GM18867 (cell line): ENCODE measurements around the gene EGFLAM.

Experiments used
- ATAC-seq: cut with Tn5 transposase; IDR thresholded peaks from one replicate; pipeline ENCODE4 v1.9.1; 2021; ENCODE audit warnings: mild to moderate bottlenecking, moderate library complexity; ENCODE audit not compliant: unreplicated experiment

EGFLAM gene

DNA sequence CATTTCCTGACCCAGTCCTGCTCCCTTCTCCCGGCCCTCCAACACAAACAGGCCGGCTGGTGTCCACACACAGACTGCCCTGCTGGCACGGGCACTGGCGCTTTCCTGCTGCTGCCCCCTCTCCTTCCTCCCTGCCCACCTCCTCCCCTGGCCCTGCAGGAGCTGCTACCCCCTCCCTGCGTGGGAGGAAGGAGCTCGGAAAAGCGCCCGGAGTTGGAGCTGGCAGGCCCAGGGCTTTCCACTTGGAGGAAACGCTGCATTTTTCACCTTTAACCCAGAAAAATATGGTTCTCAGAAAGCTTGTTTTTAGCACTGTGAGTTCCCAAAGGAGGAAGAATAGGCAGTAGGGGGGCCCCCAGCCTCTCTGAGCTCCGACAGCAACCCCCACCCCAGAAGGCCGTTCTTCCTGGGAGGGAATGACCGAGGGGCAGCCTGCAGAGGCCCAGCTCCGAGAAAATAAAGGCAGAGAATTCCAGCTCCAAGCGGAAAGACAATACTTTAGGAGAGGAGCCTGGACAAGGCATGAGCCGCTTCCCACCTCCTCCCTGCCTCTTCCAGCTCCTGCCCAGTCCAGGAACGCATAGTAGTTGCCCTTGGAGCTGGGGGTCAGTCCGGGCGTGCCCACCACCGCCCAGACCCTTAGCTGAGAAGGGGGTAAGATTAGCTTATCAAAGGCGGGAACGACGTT lies 209.1 kb downstream of the EGFLAM start:
- ATAC-seq: no peak

DNA sequence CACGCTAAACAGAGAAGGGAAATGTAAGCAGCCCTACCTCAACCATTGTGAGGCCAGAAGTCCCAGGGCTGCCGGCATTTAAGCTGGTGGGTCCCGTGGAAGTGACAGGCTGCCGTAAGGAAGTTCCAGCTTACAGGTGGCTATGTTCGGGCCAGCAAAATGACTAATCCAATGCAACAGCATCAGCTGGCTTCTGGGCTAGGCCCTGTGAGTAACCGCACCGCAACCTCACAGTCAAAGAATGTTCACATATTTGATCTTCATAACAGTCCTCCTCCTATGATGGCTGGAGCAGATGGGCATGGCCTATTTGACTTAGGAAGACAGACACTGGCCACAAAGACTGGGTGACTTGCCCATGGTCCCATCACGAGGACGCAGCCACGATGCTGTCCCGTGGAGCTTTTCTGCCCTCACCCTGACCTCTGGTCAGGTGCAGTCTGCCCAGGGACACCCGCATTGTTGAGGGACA lies 209.9 kb downstream of the EGFLAM start:
- no peak for ATAC-seq

DNA sequence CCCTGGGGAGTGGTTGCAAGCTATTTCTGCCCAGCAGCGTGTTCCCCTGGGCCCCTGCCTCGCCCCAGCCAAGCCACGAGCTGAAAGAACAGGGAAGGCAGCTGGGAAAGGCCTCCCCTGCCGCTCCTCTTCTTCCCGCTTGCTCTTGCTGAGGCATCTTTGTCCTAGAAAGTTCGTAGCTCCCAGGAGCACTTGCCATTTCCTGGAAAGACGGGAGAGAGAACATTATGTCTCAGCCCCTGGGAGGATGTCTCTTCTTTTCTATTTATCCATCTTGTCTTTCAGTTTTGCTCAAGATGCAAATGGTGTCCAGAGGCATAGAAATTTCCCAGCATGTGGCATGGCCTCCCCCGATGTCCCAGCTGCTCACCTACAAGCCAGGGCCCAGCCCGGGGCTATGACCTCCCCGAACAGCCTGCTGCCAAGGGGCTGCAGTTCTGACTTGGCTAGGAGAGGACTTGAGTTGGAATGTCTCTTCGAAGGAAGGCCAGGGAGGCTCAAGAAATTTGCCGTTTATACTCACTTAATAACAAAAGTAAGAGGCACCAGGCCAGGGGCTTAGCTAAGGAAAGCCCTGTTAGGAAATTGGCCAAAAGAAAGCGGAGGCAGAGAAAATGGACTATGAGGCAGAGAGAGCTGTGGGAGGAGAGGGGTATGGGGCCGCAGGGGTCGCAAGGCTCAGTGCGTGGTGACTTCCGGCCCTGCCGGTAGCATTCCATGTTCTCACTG lies 210.8 kb downstream of the EGFLAM start:
- no peak for ATAC-seq

DNA sequence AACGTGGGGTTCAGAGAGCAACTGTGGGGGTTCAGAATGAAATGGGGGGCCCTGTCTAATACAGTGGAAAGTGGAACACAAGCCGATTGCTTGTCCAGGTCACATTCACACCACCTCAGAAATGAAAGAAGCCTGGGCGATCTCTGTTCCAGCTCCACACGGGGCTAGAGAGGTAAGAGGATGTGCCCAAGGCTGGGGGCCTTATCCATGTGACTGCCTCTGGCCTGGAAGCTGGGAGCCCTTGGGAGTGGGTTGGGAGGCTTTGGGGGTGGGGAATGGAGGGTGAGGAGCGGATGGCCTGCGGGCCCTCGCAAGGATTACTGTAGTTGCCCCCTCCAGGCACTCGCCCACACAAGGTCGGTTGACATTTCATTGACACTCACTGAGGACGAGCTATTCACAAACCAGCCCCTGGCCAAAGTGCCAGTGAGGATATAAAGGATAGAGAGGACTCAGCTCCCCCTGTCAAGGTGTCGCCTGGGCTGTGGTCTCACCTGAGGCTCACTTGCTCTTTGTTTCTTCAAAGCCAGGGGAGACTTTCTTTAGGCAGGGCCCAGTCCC lies 211.4 kb downstream of the EGFLAM start:
- no peak for ATAC-seq

DNA sequence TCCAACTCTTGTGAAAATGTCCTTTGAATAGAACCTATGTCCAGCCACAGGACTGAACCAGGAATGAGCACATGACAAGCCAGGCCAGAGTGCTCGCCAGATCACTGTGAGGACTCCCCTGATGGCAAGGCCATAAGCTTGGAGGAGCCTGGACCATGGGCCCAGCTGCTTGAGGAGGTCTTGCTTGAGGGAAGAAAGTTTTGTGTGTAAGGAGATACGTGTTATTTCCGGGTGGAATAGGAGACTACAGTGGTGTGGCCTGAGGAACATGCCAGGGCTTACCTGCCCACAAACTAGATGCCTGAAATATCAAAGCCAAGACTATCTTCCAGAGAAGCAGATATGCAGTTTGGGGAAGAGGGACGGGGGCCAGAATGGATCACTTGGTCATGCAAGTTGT lies 213.3 kb downstream of the EGFLAM start:
- no peak for ATAC-seq

- ATAC-seq: no peak
Observed at GRCh38 chr5:38472541-38472940, 214.2 kb downstream of the EGFLAM start.

DNA sequence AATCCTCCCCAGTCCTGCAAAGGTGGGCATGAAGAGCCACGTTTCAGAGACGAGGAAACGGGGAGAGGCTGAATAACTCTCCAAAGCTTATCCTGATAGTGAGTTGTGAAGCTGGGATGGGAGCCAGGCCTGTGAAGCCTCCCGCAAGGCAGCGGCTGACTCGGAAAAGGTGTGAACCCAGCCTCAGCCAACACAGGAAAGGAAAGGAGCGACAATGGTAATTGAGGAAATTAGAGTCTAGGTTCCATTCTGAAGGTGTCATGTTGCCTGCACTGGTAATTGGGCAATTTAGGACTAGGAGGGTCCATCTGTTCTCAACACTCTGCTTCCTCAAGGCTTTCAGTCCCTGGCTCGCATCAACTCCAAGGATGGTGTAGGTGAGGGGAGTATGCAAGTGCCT lies 214.6 kb downstream of the EGFLAM start:
- ATAC-seq: no peak

DNA sequence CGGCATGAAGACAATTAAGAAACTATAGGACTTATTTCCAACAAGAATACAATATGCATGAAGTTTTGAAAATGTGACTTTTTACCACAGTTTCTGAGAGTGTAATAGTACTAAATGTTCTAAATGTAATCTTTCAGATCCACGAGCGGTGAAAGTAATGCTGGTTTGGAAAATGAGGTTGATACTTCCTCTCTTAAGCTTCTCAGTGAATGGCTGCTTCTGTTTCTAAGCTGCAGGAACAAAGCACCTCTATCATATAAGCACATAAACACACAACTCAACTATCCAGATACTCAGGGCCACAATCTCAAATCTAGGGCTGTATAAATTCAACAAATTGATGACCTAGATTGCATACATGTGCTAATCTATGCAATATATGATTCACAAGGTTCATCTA lies 219.8 kb downstream of the EGFLAM start:
- ATAC-seq: no peak

- no peak for ATAC-seq
Observed at GRCh38 chr5:38478878-38479277, 220.5 kb downstream of the EGFLAM start.

GRCh38 chr5:38479315-38479904 lies 221.1 kb downstream of the EGFLAM start:
- ATAC-seq: no peak

GRCh38 chr5:38483805-38484398 lies 225.5 kb downstream of the EGFLAM start:
- ATAC-seq: no peak

GRCh38 chr5:38494175-38494574 lies 235.8 kb downstream of the EGFLAM start:
- ATAC-seq: no peak

GRCh38 chr5:38494763-38495162 lies 236.4 kb downstream of the EGFLAM start:
- ATAC-seq: no peak

DNA sequence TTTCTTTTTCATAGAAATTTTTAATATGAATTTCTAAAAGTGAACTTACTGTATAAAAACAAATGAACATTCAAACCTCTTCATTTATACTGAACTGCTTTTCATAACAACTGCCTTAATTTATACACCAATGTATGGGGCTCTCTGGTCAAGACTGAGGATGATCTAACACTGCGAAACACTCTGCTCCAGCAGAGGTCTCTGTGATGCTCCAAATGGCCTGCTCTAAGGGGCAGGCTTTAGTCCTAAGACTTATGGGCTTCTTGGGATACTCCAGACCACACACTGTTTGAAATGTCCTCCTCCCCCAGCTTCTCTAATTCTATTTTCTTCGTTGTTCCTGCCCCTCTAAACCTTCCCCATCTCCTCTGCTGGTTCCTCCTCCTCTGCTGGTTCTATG lies 239.6 kb downstream of the EGFLAM start:
- no peak for ATAC-seq

DNA sequence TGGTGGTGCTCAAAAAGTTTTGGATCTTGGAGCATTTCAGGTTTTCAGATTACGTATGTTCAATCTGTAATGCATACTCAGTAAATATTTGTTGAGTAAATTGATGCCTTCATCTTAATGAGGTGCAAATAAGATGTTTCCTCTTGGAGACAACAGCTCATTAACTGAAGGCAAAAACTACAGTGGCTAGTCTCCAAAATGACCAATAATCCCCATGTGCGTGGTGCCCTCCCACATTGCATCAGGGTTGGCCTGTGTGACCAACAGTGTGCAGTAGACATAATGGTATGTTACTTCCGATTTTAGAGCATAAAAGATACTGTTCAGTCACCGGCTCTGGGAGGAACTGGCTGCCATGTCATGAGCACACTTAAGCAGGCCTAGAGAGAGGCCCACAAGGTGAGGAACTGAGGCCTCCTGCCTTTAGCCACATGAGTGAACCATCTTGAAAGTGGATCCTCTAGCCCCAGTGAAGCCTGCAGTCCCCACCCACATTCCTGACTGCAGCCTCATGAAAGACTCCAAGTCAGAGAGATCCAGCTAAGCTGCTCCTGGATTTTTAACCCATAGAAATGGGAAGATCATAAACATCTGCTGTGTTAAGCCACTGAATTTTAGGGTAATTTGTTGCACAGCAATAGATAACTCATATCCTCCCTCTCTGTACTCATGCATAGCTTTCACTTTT lies 242.4 kb downstream of the EGFLAM start:
- no peak for ATAC-seq

- ATAC-seq: no peak
Observed at GRCh38 chr5:38506302-38506701, 247.9 kb downstream of the EGFLAM start.

DNA sequence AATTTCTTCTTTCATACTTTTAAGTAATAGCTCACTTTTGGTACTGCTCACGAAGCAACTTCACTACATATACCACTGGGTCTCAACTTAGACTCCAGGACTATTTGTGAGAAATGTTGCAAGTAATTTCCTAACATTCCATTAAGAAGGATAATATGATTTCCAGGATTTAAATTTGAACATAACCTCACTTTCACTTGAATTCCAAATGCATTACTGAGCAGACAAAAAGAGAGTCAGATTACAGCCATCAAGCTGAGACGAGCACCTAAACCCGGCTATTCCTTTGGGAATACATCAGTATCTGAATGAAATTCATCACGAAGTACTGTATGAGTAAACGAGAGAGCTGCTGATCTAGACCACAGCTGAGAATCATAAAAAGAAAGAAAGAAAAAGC lies 250.8 kb downstream of the EGFLAM start:
- ATAC-seq: no peak
